ENCODE results near the gene SCAF1.

GRCh38 chr19:49676784-49677230 lies 34.8 kb downstream of the SCAF1 start:
- TF ChIP-seq RAD51 (IDR thresholded peaks at IDR 0.05) (no peak), USF1 (IDR thresholded peaks at IDR 0.05; ENCODE audit: borderline replicate concordance, extremely low read length, insufficient read depth, low read depth, low read length) (no peak), POLR2A (IDR thresholded peaks at IDR 0.05; ENCODE audit: low read depth, low read length) (no peak), EGR1 (IDR thresholded peaks at IDR 0.05; ENCODE audit: borderline replicate concordance in 1 of 2, low read depth in 2 of 2, low read length in 2 of 2) (no peak), TCF12 (IDR thresholded peaks at IDR 0.05; ENCODE audit: low read depth, low read length) (no peak), MYC (IDR thresholded peaks at IDR 0.05; ENCODE audit: insufficient read depth, insufficient read length, insufficient replicate concordance, low read length, severe bottlenecking) (no peak), RELA (IDR thresholded peaks at IDR 0.05; ENCODE audit: borderline replicate concordance, partially characterized antibody) (no peak), CREB1 (IDR thresholded peaks at IDR 0.05; ENCODE audit: low read depth) (peak; percentile 87), E2F8 (IDR thresholded peaks at IDR 0.05; ENCODE audit: low read depth, partially characterized antibody) (no peak), EZH2 (IDR thresholded peaks at IDR 0.05; ENCODE audit: borderline replicate concordance, control insufficient read depth, low read depth, low read length) (no peak), CEBPB (IDR thresholded peaks at IDR 0.05; ENCODE audit: borderline replicate concordance in 1 of 2, low read depth in 2 of 2, low read length in 2 of 2) (no peak), BCL11A (IDR thresholded peaks at IDR 0.05; ENCODE audit: low read depth, low read length) (no peak), STAT1 (conservative IDR thresholded peaks at IDR 0.05) (no peak)
